Body of pancreas (tissue), 4 donors: ENCODE results near the gene NOL7.

ENCODE experiments used
- POLR2A ChIP-seq, 3 donors: fragments of 450-650 bp; IDR thresholded peaks; one replicate each; pipeline ENCODE4 v1.6.1; 2016; ENCODE audit warnings: antibody characterized with exemption in 3 of 3, mild to moderate bottlenecking in 2 of 3
- TF ChIP-seq, protein P1 (sequence below), 7 experiments: fragments of 450-650 bp in 4 of 7; fragments of 200-600 bp in 3 of 7; sonication (generic) in 3 of 7; IDR thresholded peaks; one replicate each; pipeline ENCODE4 v1.5.1; 2016 to 2019; ENCODE audit warnings: antibody characterized with exemption in 7 of 7

DNA sequence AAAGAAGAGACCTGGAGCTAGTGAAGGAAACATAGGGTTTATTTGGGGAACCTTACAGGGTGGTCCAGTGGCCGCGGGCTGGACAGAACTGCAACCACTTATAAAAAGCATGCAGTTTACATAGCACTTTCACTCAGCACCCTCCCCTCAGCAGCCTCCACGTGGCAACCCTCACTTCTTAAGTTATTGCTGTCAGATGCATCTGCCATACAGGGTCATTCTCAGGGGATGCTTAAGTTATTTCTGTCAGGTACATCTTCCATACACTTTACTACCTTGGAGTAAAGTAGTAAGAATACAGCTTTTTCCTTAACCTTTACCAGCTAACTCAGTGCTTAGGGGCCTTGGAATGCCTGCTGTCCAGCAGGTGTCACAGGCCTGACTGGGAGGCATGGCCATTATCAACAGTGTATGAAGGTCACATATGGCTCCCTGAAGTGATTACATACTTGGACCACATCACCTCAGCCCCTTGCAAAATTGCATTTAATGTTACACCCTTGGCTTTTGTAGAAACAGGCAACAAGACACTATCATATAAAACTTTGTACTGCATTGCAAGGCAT, 2.0 kb upstream of the NOL7 start:
- TF ChIP-seq, protein P1, sequence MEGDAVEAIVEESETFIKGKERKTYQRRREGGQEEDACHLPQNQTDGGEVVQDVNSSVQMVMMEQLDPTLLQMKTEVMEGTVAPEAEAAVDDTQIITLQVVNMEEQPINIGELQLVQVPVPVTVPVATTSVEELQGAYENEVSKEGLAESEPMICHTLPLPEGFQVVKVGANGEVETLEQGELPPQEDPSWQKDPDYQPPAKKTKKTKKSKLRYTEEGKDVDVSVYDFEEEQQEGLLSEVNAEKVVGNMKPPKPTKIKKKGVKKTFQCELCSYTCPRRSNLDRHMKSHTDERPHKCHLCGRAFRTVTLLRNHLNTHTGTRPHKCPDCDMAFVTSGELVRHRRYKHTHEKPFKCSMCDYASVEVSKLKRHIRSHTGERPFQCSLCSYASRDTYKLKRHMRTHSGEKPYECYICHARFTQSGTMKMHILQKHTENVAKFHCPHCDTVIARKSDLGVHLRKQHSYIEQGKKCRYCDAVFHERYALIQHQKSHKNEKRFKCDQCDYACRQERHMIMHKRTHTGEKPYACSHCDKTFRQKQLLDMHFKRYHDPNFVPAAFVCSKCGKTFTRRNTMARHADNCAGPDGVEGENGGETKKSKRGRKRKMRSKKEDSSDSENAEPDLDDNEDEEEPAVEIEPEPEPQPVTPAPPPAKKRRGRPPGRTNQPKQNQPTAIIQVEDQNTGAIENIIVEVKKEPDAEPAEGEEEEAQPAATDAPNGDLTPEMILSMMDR (IDR thresholded peaks at IDR 0.05) = no peak
- TF ChIP-seq POLR2A (IDR thresholded peaks at IDR 0.05) = no peak
